ENCODE results near the gene RPTOR.
"Not testable (repeated sequence)": the region's sequence is repeated elsewhere in the genome, so short reads cannot be mapped to it uniquely, and the experiment has no call there.

Gene RPTOR

GRCh38 chr17:80814491-80814890, 269.9 kb downstream of the RPTOR start:
- no peak for DNase-seq (ENCODE audit: low read depth, low spot score)

DNA sequence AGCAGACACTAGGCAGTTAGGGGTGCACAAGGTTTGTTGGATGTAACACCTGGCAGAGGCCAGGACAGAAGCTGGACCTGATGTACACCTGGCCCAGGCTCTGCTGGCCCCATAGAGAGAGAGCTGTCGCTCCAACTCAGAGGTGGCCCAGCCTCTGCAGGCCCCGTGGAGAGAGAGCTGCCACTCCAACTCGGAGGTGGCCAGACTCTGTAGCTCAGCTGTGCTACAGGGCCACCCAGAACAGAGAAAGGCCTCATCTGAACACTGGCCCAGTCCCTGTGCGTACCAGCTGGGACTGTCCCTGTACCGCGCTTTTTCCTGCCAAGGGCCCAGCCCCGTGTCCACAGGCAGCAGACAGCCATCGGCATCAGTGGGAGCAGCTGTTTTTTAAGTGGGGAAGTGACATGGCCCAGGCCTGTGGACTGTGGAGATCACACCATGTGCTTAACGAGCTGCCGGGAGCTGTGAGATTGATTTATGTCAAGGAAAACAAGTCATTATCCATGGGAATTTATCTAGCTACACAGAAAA, 270.6 kb downstream of the RPTOR start:
- DNase-seq (ENCODE audit: low read depth, low spot score), result no peak

- DNase-seq (ENCODE audit: low read depth, low spot score), result not testable (repeated sequence)
Measured at GRCh38 chr17:80815718-80816117, 271.1 kb downstream of the RPTOR start.

GRCh38 chr17:80816241-80817103, 271.8 kb downstream of the RPTOR start:
- no peak for DNase-seq (ENCODE audit: low read depth, low spot score)

DNA sequence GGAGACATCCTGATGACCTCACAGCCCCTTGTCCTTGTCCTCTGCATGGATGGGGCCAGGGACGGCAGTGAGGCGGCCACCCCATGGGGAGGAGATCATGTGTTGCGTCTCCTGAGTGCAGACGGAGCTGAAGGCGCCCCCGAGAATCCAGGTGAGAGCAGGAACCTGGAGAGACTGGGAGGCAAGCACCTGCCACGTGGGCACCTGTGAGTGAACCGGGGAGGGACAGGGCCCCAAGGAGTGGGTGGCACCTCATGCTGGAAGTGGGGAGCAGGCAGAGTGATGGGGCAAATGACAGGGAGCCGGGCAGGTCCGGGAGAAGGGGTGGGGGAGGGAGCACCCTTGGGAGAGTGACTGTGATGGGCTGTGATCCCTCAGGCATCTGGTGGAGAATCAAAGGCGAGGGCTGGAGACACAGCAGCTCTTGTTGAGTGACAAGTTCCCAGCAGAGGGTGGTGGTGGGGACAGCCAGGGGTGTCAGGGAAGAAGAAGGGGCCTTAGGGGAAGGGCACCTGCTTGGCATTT, 272.7 kb downstream of the RPTOR start:
- DNase-seq (ENCODE audit: low read depth, low spot score), result no peak

DNA sequence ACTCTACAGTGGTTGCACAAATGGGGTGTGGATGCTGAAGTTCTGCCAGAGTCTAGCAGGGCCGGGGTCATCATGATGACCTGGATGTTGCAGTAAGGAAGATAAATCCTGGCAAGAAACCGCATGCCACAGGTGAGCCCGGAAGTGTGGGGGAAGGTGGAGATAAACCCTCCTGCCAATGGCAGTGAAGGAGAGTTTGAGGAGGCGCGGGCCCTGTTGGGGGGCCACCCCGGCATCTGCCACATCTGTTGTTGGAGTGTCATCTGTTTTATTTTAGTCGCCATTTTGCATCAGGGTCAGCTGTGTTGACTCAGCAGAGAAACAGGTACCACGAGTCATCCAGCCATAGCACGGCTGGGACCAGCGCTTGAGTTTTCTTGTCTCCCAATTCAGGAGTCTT, 273.2 kb downstream of the RPTOR start:
- DNase-seq (ENCODE audit: low read depth, low spot score), result no peak

DNA sequence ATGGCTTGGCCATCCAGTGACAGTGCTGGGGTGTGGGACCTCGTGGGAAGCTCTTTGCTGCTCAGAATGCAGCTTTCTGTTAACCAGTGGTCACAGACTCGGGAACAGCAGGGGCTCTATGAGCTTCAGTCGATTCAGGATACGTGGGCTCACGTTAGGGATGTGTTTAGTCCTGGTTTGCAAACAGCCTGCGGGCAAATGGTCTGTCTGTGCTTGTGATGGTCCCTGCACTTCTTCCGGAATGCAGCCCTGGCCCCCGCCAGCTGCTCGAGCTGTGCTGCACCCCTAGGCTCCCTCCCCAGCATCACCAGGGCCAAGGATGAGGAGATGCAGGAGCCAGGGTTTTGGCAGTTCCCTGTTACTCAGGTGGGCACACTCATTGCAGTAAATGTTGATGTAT, 274.2 kb downstream of the RPTOR start:
- DNase-seq (ENCODE audit: low read depth, low spot score), result no peak

DNA sequence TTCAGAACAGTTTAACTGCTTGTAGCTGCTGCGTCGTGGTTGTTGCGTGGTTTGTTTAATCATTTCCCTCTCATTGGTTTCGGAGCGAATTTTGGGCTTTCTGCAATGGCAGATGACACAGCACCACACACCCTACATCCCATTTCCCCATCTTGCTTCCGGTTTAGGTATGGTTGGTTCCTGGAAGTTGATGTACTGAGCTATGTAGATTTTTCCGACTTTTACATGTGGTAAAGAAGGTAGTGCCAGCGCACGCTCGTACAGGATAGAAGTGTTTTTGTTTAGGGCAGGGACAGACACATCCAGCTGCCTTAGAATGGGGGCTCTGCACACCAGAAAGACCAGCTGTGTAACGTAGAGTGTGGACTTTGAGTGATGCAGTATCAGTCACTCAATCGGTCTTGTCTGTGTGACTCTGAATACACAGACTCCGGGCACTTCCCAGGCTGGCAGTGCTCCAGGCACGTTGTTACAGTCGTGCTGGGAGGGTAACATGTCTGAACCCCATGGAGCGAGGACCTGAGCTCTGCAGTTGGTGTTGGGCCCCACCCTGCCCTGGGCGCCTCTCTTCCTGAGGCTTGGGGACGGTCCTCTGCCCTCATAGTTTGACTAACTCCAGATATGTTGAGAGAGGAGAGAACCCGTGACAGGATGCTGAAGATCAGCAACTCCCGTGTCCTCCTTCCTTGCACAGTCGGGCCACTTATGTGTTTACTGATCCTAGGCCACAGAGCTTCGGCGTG, 275.0 kb downstream of the RPTOR start:
- DNase-seq (ENCODE audit: low read depth, low spot score), result no peak

DNA sequence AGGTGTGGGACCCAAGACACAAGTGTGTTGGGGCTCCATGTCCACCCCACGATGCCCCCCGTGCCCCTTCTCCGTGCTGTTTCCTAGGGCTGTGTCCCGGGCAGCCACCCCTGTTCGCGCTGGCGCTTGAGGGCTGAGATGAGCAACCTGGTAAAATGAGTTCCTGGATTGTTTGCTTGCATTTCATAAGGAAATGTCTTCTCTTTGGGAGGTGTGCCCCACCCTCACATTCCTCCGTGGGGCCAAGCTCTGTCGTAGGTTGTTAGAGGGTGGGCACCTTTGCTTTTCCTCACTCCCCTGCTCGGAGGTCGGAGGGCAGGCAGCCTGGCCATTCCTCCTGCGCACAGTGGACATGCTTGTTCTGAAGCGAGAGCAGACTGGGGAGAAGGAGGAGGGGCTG, 275.7 kb downstream of the RPTOR start:
- no peak for DNase-seq (ENCODE audit: low read depth, low spot score)

DNA sequence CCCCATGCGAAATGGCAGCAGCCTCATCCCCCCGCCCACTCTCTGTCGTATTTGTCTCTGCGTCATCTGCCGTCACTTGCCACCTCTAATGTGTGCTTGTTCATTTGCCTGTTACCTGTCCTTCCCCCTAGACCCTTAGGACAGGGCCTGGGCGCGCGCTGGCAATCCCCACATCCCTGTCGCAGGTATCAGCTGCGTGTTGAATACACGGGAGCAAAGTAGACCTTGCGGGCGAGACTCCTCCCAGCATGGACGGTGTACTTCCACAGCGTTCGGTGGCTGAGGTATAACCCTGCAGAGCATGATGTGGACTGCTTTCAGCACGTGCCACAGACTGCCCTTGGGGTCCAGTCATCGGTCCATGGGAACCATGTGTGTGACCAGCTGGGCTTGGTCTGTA, 276.9 kb downstream of the RPTOR start:
- DNase-seq (ENCODE audit: low read depth, low spot score), result no peak

- DNase-seq (ENCODE audit: low read depth, low spot score), result no peak
Measured at GRCh38 chr17:80822021-80822699, 277.5 kb downstream of the RPTOR start.

DNA sequence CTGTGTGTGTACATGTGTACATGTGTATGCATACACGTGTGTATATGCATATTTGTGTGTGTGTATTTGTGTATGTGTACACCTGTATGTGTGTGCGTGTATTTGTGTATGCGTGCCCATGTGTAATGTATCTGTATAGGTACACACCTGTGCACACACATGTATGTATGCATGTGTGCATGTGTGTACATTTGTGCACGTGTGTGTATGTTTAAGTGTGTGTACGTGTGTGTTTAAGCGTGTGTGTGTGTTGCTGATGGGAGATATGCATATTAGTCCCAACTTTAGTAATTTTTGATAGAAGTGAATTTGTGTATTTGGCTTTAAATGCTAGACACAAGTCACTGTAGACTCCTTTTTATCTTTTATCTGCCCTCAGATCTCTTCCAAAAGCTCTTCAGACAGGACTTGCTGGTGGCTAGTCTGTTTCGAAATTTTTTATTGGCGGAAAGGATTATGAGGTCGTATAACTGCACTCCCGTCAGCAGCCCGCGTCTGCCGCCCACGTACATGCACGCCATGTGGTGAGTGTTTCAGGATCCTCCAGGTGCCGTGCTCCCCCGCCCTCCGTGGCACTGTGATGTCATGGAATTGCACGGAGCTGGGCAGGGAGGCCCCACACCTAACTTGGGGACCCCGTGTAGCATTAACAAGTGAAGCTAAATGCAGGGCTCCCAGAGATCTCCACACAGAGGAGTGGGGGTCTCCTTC, 278.2 kb downstream of the RPTOR start:
- no peak for DNase-seq (ENCODE audit: low read depth, low spot score)

DNA sequence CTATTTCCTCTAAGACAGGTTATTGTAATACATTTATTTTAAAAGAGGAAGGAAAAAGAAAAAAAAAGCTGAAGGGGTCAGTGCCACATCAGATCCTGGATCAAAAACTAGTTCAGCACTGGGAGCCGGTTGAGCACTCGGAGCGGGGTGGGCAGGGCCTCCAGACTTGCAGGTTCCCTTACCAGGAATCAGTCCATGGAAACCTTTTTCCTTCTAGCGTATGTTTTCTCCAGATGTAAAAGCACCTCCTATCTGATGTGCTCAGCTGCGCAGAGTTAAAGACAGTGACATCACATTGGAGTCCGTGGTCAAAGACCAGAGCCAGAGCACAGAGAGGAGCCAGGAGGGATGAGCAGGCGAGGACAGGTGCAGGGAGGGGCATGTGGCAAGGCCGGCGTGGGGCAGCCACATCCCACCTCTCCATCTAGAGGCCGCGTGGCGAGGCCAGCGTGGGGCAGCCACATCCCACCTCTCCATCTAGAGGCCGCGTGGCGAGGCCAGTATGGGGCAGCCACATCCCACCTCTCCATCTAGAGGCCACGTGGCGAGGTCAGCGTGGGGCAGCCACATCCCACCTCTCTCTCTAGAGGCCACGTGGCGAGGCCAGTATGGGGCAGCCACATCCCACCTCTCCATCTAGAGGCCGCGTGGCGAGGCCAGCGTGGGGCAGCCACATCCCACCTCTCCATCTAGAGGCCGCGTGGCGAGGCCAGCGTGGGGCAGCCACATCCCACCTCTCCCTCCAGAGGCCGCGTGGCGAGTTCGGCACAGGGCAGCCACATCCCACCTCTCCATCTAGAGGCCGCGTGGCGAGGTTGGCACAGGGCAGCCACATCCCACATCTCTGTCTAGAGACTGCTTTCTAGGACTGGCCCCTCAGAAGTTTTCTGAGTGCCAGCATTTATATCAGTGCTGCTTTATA, 280.2 kb downstream of the RPTOR start:
- DNase-seq (ENCODE audit: low read depth, low spot score), result no peak

GRCh38 chr17:80825471-80826345, 281.1 kb downstream of the RPTOR start:
- DNase-seq (ENCODE audit: low read depth, low spot score), result no peak

DNA sequence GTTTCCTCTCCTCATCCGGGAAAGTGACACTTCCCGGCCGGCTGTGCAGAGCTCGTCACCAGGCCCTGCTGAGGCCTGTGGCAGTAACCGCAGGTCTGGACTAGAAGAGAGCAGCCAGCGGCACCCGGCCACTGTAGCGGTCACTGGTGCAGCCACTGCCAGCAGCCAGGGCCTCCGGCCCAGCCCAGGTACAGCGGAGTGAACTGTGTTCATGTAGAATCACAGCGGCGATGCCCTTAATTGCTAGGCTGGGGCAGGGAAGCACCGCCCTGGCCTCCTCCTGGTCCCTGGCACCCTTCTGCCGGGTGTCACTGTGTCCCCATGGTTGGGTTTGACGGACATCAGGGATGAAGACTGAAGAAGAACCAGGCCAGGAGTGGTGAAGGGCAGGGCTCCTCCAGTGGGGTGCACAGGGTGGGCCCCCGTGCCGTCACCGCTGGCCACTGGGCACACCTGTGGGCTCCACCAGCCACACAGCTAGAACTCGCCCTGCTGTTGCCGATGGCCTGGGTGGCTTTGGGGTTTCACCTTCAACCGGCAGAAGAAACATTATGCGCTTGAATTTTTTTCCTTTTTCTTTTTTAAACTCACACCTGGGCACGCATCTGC, 281.8 kb downstream of the RPTOR start:
- DNase-seq (ENCODE audit: low read depth, low spot score), result no peak

DNA sequence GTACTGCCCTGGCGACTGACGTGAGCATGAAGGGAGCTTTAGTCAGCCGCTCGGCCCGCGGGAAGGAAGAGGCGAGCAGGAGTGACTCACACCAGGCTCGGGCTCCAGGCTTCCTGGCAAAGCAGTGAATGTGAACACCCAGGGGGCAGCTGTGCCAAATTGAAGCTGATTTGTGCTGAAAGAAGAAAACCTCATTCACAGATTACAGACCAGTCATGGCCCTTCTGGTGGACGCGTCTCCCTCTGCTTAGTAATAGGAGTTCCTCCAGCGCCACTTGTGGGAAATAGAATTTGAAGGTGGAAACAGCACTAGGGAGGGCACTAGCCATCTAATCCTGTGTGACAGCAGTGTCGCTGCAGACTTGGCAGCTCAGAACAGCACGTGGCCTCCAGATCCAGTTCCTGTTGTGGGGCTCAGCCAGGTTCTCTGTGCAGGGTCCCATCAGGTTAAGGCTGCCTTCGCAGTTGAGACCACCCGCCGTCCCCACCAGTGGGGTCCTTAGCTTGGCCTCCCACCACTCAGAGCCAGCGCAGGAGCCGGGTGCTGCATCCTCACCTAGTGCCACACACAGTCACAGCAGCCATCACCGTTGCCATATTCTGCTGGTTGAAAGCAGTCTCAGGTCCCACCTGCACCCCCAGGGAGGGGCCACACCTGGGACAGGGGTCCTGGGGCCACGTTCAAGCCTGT, 282.5 kb downstream of the RPTOR start:
- DNase-seq (ENCODE audit: low read depth, low spot score), result no peak

DNA sequence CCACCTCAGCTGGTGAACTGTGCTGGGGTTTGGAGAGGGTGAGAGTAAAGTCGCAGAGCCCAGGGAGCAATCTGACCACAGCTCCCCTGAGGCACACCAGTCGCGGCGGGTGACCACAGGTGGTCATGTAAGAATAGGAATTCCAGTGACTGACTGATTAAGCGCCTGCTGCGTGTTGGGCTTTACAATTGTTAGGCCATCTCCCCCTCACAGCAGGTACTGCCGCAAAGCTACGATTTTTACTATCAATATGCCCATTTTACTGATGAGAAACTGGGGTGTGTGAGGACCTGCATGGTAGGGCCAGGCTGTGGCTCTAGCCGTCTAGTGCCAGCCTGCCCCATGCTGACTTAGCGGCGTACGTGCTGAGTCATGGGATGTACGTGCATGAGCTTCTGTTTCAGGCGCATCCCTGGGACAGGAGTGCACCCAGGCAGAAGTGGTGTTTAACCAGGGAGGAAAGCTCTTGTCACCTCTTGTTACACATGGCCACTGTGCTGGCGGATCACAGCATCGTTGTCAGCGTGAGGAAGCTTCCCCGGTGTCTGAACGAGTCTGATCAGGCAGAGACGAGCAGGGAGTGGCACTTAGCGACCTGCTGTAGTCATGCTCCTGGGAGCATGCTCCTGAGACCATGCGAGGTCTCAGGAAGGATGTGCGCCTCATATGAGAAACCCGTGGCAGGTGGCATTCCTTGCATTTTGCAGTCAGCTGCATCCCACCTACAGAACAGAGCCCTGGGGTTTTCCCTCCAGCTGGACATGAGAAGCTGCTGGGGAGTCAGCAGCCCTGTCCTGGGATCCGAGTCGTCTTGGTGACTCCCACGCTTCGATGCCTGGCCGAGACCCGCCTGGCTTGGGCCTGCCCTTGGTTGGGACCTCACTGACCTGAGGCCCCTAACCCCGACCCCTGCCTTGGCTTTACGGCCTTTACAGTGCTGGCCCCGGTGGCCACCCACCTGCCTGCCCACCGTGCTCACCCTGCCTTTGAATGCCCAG, 283.3 kb downstream of the RPTOR start:
- no peak for DNase-seq (ENCODE audit: low read depth, low spot score)
